Endodermal cell (in vitro differentiated cells): ENCODE measurements around the gene NUDT9. TPM values are rescaled to one million over a fixed set of nuclear protein-coding genes. Genes with fewer than 3 reads are reported as not detected.
"Not testable (repeated sequence)": the region's sequence is repeated elsewhere in the genome, so short reads cannot be mapped to it uniquely, and the experiment has no call there.

ENCODE experiments used
- DNase-seq: peaks from one replicate; pipeline ENCODE4 v3.0.0-alpha.2; 2017
- H3K27ac ChIP-seq: 2 replicates; pipeline ENCODE4 v1.5.1; 2013; ENCODE audit warnings: mild to moderate bottlenecking, low read depth, low read length, moderate library complexity
- H3K27me3 ChIP-seq: 2 replicates; pipeline ENCODE4 v1.6.1; 2013; ENCODE audit warnings: mild to moderate bottlenecking, low read length, moderate library complexity; ENCODE audit not compliant: insufficient read depth, control insufficient read depth, poor library complexity, severe bottlenecking
- H3K36me3 ChIP-seq: 2 replicates; pipeline ENCODE4 v1.7.0; 2013; ENCODE audit warnings: mild to moderate bottlenecking, low read length, moderate library complexity; ENCODE audit not compliant: control insufficient read depth, insufficient read depth
- H3K4me1 ChIP-seq: one replicate; pipeline ENCODE4 v1.7.0; 2013; ENCODE audit warnings: low read length; ENCODE audit not compliant: control insufficient read depth, insufficient read depth
- H3K4me3 ChIP-seq: 2 replicates; pipeline ENCODE4 v1.5.1; 2013; ENCODE audit warnings: mild to moderate bottlenecking, low read length, moderate library complexity
- H3K9ac ChIP-seq: 2 replicates; pipeline ENCODE4 v1.6.1; 2013; ENCODE audit warnings: mild to moderate bottlenecking, low read length, moderate library complexity; ENCODE audit not compliant: poor library complexity, severe bottlenecking; ENCODE audit errors: extremely low read depth
- H3K9me3 ChIP-seq: 2 replicates; pipeline ENCODE4 v1.6.1; 2013; ENCODE audit warnings: mild to moderate bottlenecking, low read length, moderate library complexity; ENCODE audit not compliant: control insufficient read depth
- H3K27ac Mint-ChIP-seq: 2 replicates; pipeline ENCODE4 v1.8.0; 2020; ENCODE audit warnings: mixed read lengths
- H3K27me3 Mint-ChIP-seq: 2 replicates; pipeline ENCODE4 v1.8.0; 2021; ENCODE audit warnings: mild to moderate bottlenecking, mixed read lengths; ENCODE audit not compliant: insufficient read depth
- H3K36me3 Mint-ChIP-seq: 2 replicates; pipeline ENCODE4 v1.8.0; 2020; ENCODE audit warnings: low read depth, mixed read lengths
- H3K4me1 Mint-ChIP-seq: 2 replicates; pipeline ENCODE4 v1.8.0; 2020; ENCODE audit warnings: mixed read lengths
- H3K4me3 Mint-ChIP-seq: 2 replicates; pipeline ENCODE4 v1.8.0; 2020; ENCODE audit warnings: mild to moderate bottlenecking, moderate library complexity, mixed read lengths
- H3K9me3 Mint-ChIP-seq: 2 replicates; pipeline ENCODE4 v1.8.0; 2020; ENCODE audit warnings: mild to moderate bottlenecking, mixed read lengths
- WGBS, 2 experiments: methylation state at CpG; one replicate each; pipeline versions ENCODE4 v1.1.5 to v1.1.7; 2013; ENCODE audit warnings: missing lambda C conversion rate in 2 of 2, mixed read lengths in 1 of 2; ENCODE audit not compliant: insufficient coverage in 1 of 2, insufficient read length in 1 of 2; 5-methylcytosine and 5-hydroxymethylcytosine counted together
- total RNA-seq, 2 donors: library from RNA; stranded (reverse); fragmentation: NEBNext Ultra II Directional in 1 of 2; extraction: Animal tissue kit (Norgen Biotek cat#: 25700) in 1 of 2; gene quantifications; 2 replicates in 1 of 2; 3 replicates in 1 of 2; pipeline ENCODE4 v1.2.1, GENCODE V29; 2021
- TF ChIP-seq, protein P1 (sequence below): fragments of 200-600 bp; sonication (generic); conservative IDR thresholded peaks from 2 replicates; pipeline ENCODE4 v1.5.0; 2021; ENCODE audit warnings: antibody characterized with exemption, mild to moderate bottlenecking

Gene NUDT9
- total RNA-seq, 2 donors from 2014 or later = 23.2 to 28.6 TPM

GRCh38 chr4:87406462-87406861, 15.9 kb upstream of the NUDT9 start:
- H3K9ac ChIP-seq = no peak overlapping the region
- no peak overlapping the region for H3K4me3 ChIP-seq
- WGBS, 2 experiments = 88 to 94% methylated on average over 5 to 6 of the region's 6 CpGs
- H3K4me1 Mint-ChIP-seq = peaks cover 6% of the 10 kb centered on the region
- H3K4me3 Mint-ChIP-seq = no peak overlapping the region
- no peaks in the 10 kb centered on the region for H3K27me3 Mint-ChIP-seq
- no peaks in the 10 kb centered on the region for H3K36me3 Mint-ChIP-seq
- H3K9me3 ChIP-seq = peaks cover 15% of the 10 kb centered on the region
- H3K9me3 Mint-ChIP-seq = peaks cover 21% of the 10 kb centered on the region
- no peak overlapping the region for H3K27ac Mint-ChIP-seq
- no peaks in the 10 kb centered on the region for H3K4me1 ChIP-seq
- TF ChIP-seq, protein P1, sequence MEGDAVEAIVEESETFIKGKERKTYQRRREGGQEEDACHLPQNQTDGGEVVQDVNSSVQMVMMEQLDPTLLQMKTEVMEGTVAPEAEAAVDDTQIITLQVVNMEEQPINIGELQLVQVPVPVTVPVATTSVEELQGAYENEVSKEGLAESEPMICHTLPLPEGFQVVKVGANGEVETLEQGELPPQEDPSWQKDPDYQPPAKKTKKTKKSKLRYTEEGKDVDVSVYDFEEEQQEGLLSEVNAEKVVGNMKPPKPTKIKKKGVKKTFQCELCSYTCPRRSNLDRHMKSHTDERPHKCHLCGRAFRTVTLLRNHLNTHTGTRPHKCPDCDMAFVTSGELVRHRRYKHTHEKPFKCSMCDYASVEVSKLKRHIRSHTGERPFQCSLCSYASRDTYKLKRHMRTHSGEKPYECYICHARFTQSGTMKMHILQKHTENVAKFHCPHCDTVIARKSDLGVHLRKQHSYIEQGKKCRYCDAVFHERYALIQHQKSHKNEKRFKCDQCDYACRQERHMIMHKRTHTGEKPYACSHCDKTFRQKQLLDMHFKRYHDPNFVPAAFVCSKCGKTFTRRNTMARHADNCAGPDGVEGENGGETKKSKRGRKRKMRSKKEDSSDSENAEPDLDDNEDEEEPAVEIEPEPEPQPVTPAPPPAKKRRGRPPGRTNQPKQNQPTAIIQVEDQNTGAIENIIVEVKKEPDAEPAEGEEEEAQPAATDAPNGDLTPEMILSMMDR = no peak
- no peak overlapping the region for H3K27ac ChIP-seq
- no peaks in the 10 kb centered on the region for H3K36me3 ChIP-seq
- DNase-seq = no peak
- no peaks in the 10 kb centered on the region for H3K27me3 ChIP-seq

DNA sequence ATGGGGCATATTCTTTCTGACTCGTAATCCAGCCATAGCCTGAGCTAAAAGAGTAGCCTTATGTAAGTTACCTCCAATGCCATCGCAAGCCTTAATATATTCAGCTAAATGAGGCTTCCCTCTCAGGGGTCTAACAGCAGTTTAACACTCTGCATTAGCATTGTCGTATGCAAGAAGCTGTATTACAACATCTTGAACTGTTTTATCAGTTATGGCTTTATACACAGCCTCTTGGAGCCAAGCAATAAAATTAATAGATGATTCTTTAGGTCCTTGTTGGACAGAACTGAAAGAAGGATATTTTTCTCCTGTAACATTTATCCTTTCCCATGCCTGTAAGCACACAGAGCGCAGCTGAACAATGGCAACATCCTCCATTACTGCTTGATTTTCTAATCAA, 15.5 kb upstream of the NUDT9 start:
- H3K9me3 ChIP-seq = peaks cover 13% of the 10 kb centered on the region
- H3K36me3 ChIP-seq, H3K36me3 Mint-ChIP-seq, DNase-seq, H3K27me3 Mint-ChIP-seq, H3K27me3 ChIP-seq, H3K4me3 ChIP-seq, H3K4me1 Mint-ChIP-seq, H3K27ac Mint-ChIP-seq, H3K27ac ChIP-seq, H3K4me1 ChIP-seq, H3K4me3 Mint-ChIP-seq, H3K9ac ChIP-seq: not testable (repeated sequence)
- peaks cover 18% of the 10 kb centered on the region for H3K9me3 Mint-ChIP-seq
- WGBS, 2 experiments = 96 to 100% methylated on average over 2 to 4 of the region's 4 CpGs

DNA sequence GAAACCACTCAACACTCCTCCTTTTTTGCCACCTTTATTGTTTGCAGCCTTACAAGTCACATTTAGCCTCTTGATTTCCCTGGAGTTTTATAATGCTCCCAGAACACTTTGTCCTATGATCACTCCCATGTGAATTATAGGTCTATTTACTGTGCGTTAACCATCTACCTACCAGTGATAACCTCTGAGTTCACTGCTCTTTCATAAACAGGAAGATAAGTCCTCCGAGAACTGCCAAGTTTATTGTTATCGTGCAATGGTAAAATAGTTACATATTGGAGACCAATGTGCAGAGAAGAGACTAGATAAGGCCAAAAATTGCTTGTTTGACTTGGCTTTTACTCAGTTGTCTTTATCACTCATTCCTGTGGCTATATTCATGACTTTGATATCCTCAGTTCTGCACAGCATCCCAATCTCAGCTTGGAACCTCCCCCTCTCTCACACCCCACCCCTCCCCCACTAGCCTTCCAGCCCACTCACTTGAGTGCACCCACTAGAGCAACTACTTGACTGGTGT, 12.9 kb upstream of the NUDT9 start:
- TF ChIP-seq, protein P1 = no peak
- no peaks in the 10 kb centered on the region for H3K27me3 ChIP-seq
- WGBS, 2 experiments = 94 to 95% methylated on average over 3 of the region's 3 CpGs
- no peak overlapping the region for H3K9ac ChIP-seq
- H3K9me3 Mint-ChIP-seq = peaks cover 11% of the 10 kb centered on the region
- H3K4me3 Mint-ChIP-seq = no peak overlapping the region
- no peak for DNase-seq
- H3K27ac ChIP-seq = no peak overlapping the region
- no peaks in the 10 kb centered on the region for H3K36me3 ChIP-seq
- no peak overlapping the region for H3K27ac Mint-ChIP-seq
- peaks cover 5% of the 10 kb centered on the region for H3K9me3 ChIP-seq
- no peaks in the 10 kb centered on the region for H3K27me3 Mint-ChIP-seq
- H3K4me3 ChIP-seq = no peak overlapping the region
- H3K4me1 ChIP-seq = no peaks in the 10 kb centered on the region
- peaks cover 6% of the 10 kb centered on the region for H3K4me1 Mint-ChIP-seq
- H3K36me3 Mint-ChIP-seq = no peaks in the 10 kb centered on the region

DNA sequence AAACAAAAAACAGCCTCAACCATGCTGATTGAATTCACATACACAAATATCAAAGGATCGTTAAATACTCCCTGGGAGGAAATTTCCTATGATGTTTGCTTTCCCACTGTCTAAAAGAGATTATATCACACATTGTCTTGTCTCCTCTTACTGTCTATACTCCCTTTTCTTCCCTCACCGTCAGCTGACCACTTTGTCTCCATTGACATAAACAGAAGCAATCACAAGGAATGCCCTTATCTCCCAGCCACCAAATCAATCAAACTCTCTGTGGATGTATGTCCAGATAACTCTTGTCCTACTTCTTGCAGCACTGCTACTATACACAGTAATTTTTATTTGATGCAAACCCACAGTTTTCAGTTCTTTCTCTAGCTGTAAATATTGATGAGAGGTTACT, 12.2 kb upstream of the NUDT9 start:
- TF ChIP-seq, protein P1 = no peak
- no peak for DNase-seq
- no peak overlapping the region for H3K27ac ChIP-seq
- Mint-ChIP-seq H3K36me3 (no peaks in the 10 kb centered on the region), H3K27ac (no peak overlapping the region), H3K4me3 (no peak overlapping the region), H3K9me3 (peaks cover 6% of the 10 kb centered on the region), H3K27me3 (no peaks in the 10 kb centered on the region), H3K4me1 (peaks cover 6% of the 10 kb centered on the region)
- H3K4me3 ChIP-seq = no peak overlapping the region
- H3K36me3 ChIP-seq = no peaks in the 10 kb centered on the region
- no peaks in the 10 kb centered on the region for H3K27me3 ChIP-seq
- WGBS, 2 experiments = 87 to 93% methylated on average over 2 of the region's 2 CpGs
- H3K4me1 ChIP-seq = no peaks in the 10 kb centered on the region
- peaks cover 4% of the 10 kb centered on the region for H3K9me3 ChIP-seq
- no peak overlapping the region for H3K9ac ChIP-seq
